SU-DHL-6 (cell line): ENCODE measurements around the gene CCL21.

Experiments used
- EZH2phosphoT487 ChIP-seq: fragments of 200-600 bp; sonication (generic), shearing (Covaris generic); conservative IDR thresholded peaks from 2 replicates; pipeline ENCODE4 v1.6.1; 2018; ENCODE audit warnings: mild to moderate bottlenecking, antibody characterized with exemption, low read length, moderate library complexity, mixed read lengths
- TF ChIP-seq, protein P1 (sequence below): fragments of 200-600 bp; sonication (generic); IDR thresholded peaks from one replicate; pipeline ENCODE4 v1.5.1; 2017; ENCODE audit warnings: antibody characterized with exemption, mild to moderate bottlenecking, low read length, moderate library complexity; ENCODE audit not compliant: insufficient read depth, poor library complexity, severe bottlenecking

- TF ChIP-seq, protein P1, sequence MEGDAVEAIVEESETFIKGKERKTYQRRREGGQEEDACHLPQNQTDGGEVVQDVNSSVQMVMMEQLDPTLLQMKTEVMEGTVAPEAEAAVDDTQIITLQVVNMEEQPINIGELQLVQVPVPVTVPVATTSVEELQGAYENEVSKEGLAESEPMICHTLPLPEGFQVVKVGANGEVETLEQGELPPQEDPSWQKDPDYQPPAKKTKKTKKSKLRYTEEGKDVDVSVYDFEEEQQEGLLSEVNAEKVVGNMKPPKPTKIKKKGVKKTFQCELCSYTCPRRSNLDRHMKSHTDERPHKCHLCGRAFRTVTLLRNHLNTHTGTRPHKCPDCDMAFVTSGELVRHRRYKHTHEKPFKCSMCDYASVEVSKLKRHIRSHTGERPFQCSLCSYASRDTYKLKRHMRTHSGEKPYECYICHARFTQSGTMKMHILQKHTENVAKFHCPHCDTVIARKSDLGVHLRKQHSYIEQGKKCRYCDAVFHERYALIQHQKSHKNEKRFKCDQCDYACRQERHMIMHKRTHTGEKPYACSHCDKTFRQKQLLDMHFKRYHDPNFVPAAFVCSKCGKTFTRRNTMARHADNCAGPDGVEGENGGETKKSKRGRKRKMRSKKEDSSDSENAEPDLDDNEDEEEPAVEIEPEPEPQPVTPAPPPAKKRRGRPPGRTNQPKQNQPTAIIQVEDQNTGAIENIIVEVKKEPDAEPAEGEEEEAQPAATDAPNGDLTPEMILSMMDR, result no peak
- TF ChIP-seq EZH2phosphoT487, result no peak
Observed at GRCh38 chr9:34734720-34735119, 24.8 kb upstream of the CCL21 start.
